NCI-H1694 (cell line): Measurements from ENCODE around the gene MTA1.

ENCODE experiments used
- DNase-seq: peaks from one replicate; lab custom pipeline; 2025; lab: John Stamatoyannopoulos, UW

Gene MTA1

GRCh38 chr14:105419195-105420091 is at the start of gene MTA1:
MTA1 (plus strand) TSS chr14:105419827; CDS start chr14:105420036, 209 bp downstream.
- DNase-seq = no peak

DNA sequence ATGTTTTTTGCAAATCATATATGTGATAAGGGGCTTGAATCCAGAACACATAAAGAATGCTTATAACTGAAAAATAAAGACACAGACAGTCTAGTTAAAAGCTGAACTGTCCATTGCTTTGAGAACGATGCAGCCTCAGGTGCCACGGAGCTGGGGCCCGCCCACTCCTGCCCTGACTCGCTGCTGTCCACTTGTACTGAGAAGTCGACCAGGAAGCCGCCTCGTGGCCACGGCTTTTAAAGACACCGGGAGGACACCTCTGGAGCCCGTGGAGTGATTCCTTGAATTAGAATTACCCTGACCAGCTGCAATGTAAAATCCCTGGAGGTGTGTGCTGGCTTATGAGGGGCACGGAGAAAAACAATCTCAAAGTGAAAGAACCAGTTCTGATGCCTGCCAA is 45.2 kb upstream of the MTA1 start:
- no peak for DNase-seq

DNA sequence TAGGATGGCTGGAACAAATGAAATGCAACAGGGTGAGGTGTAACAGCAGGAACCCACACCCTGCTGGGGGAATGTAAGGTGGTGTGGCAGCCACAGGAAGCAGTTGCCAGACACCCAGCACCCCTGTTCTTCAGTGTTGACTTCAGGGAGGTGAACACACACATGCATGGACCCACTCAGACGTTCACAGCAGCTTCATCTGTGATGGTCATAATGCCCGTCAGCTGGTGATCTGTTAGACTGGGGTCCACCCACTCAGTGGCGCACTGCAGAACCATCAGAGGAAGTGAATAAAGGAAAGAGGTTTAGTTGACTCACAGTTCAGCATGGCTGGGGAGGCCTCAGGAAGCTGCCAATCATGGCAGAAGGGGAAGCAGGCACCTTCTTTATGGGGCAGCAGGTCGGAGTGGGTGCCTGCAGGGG is 44.0 kb upstream of the MTA1 start:
- no peak for DNase-seq

DNA sequence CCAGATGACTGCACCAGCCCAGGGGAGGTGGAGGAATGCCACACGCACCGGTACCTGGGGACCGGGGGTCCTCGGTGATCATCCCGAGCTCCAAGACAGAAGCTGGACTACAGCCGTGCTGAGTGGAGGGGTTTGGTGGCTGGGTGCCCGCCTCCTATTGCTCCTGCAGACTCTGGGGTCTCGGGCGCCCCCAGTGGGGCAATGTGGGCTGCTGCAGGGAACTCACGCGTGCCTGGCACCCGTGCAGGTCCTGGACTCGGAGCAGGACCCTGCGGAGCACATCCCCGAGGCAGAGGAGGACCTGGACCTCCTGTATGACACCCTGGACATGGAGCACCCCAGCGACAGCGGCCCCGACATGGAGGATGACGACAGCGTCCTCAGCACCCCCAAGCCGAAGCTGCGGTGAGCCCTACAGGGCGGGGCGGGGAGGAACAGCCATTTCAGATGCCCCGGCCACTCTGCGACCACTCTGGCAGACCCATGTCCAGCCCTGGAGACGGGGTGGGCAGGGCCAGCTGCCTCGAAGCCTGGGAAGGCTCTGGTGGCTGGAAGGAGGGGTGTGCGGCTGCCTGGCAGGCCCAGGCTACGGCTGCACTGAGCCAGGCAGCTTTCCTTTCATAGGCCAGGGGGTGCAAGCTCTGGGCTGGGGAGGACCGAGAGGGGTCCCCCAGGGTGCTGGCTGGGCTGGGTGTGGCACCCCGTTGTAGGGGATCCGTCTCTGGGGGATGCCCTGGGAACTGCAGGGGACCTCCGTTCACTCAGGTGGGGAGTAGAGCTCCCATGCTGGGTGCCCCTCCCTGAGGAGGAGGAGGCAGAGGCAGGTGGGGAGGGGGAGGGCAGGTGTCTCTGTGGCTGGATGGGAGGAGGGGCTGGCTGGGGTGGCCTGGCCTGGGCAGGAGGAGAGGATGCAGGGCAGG is 42.8 kb upstream of the MTA1 start:
- DNase-seq = no peak

DNA sequence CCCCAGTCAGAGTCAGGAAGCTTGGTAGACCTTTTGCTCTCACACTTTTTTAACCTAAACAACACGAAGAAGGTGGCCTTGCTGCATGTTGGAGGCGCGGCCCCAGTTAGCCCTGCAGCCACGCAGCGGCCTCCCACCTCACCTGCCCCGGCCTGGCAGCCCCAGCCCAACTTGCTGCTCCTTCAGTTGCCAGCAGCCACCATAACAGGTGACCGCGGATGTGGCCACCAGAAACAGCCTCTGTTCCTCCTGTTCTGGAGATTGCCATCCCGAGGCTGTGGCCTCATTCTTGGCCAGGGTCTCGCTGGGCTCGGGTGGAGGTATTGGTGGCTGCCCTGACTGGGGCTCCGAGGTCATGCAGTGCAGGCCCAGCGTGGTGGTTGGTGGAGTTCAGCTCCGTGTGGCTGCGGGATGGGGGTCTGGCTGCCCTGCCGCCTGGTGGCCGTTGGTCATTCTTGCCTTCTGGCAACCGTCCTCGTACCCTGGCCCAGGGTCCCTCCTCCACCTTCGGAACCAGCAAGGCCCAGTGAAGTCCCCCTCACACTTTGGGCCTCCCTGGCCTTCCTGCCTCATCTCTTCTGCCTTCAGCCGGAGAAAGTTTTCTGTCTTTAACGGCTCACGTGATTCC is 42.0 kb upstream of the MTA1 start:
- no peak for DNase-seq

DNA sequence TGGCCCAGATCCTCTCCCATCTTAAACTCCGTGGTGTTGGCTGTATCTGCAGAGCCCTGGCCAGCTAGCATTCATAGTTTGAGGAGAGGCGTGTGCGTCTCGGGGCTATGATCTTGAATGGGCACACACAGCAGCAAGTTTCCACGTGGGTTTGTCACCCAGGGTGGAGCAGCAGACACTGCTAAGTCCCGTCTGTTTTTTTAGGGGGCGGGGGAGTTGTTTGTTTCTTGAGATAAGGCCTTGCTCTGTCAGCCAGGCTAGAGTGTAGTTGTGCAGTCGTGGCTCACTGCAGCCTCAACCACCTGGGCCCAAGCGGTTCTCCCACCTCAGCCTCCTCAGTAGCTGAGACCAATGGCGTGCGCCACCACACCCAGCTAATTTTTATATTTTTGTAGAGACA is 41.4 kb upstream of the MTA1 start:
- no peak for DNase-seq

DNA sequence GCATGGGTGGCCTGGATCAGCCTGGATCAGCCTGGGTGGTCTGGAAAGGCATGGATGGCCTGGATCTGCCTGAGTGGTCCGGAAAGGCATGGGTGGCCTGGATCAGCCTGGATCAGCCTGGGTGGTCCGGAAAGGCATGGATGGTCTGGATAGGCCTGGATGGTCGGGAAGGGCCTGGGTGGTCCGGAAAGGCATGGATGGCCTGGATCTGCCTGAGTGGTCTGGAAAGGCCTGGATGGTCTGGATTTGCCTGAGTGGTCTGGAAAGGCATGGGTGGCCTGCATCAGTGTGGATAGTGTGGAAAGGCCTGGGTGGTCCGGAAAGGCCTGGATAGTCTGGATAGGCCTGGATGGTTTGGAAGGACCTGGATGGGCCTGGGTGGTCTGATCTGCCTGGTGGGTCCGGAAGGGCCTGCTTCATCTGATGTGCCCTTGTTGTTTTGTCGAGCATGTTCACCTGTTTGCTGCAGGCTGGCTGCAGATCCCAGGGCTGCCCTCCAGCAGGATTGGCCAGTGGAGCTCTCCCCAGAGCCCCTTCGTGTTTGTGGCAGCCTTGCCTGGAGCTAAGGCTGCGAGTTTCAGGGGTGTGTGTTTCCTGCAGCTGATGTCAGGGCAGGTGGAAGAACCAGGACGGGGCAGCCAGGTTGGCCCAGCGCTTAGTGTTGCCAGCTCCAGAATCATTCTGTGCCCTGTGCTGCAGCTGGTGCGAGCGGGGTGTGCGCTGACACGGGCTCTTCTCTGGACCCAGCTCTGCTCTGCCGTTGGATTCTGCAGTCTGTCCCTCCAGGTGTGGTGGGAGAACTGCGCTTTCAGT is 40.5 kb upstream of the MTA1 start:
- DNase-seq = no peak

DNA sequence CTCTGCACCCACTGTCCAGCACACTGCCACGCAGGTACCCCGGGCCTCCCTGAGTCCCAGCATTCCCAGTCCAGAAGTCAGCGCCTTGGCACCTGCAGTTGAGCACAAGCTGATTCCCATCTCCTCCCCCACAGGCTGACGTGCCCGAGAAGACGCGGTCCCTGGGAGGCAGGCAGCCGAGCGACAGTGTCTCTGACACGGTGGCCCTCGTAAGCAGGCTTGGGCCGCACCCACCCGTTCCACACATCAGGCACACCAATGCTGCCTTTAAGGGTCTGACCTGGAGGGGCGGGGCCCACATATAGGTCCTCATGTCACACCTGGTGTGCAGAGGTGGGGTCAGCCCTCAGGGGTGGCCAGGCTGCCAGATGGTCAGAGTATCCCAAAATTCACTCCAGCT is 39.7 kb upstream of the MTA1 start:
- DNase-seq = no peak

DNA sequence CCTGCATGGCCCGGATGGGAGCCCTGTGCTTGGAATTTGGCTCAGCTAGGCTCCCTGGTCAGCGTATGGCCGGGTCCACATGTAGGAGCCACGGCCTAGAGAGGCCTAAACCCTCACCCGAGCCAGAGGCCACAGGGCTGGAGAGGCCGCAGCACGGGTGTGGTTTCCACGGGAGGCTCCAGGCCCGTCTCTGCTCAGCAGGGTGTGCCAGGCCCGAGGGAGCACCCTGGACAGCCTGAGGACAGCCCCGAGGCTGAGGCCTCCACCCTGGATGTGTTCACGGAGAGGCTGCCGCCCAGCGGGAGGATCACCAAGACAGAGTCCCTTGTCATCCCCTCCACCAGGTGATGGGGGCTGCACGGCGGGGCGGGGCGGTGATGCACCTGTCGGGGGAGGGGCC is 38.9 kb upstream of the MTA1 start:
- DNase-seq = no peak

GRCh38 chr14:105381446-105382342 is 37.9 kb upstream of the MTA1 start:
- DNase-seq = no peak

DNA sequence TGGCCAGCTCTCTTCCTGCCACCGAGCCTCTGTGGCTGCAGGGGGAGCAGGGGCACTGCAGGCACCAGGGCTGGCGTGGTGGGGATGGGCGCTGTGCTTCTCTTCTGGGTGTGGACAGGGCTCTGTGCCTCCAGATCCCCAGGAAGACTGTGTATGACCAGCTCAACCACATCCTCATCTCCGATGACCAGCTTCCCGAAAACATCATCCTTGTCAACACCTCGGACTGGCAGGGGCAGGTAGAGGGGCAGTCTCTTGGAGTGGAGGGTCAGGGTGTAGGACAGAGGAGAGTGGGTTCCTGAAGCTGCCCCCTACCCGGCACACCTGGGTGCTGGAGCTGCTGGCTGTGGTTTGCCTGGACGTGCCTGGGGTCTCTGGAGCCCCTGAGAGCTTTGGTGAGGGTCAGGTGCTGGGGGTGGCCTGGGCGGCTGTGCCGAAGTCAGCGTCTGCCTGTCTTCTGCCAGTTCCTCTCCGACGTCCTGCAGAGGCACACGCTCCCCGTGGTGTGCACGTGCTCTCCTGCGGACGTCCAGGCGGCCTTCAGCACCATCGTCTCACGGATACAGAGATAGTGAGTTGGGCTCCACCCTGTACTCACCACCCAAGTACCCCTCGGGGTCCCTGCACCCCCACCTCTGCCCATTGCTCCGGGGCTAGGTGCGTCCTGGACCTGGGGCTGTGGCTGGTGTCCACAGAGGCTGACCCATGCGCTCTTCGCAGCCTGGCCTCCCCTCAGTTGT is 37.1 kb upstream of the MTA1 start:
- no peak for DNase-seq

DNA sequence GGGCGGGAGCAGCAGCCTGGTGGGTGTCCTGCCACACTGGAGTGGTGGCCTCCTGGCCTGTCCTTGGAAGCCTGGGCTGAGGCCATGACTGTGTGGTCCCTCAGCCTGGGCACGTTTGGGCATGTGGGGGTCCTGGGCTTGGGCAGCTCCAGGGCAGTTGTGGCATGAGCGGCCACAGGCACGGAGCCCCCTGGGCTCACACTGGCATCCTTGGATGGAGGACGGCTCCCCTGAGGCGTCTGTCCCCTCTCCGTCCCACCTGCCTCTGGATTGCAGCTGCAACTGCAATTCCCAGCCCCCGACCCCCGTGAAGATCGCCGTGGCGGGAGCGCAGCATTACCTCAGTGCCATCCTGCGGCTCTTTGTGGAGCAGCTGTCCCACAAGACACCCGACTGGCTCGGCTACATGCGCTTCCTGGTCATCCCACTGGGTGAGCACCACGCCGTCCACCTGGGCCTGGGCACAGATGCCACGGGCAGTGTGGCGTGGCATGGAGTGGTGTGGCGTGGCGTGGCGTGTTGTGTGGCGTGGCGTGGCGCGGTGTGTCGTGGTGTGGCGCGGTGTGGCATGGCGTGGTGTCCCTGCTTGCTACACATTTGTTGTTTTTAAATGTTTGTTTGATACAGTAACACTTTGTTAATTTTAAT is 36.4 kb upstream of the MTA1 start:
- no peak for DNase-seq

DNA sequence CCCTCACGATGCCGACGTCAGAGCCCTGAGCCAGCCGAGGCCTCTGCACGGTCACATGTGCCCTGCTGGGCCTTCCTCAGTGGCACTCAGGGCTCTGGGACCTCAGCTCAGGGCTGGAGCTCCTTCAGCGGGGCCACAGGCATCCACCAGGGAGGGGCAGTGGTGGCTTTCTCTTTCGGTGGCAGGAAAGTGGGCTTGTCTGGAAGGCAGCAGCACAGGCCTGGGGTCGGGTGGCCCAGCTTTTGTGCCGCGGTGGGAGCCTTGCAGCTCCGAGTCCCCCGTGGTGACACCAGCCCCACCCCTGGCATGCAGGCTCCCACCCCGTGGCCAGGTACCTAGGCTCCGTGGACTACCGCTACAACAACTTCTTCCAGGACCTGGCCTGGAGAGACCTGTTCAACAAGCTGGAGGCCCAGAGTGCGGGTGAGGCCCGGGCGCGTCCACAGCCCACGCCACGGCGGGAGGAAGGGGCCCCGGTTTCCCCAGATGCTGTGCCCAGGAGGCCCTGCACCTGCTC is 35.5 kb upstream of the MTA1 start:
- DNase-seq = no peak

- no peak for DNase-seq
Measured at GRCh38 chr14:105384605-105385321, 34.9 kb upstream of the MTA1 start.

GRCh38 chr14:105385322-105385637 is 34.3 kb upstream of the MTA1 start:
- no peak for DNase-seq

GRCh38 chr14:105385698-105386365 is 33.8 kb upstream of the MTA1 start:
- DNase-seq = no peak

DNA sequence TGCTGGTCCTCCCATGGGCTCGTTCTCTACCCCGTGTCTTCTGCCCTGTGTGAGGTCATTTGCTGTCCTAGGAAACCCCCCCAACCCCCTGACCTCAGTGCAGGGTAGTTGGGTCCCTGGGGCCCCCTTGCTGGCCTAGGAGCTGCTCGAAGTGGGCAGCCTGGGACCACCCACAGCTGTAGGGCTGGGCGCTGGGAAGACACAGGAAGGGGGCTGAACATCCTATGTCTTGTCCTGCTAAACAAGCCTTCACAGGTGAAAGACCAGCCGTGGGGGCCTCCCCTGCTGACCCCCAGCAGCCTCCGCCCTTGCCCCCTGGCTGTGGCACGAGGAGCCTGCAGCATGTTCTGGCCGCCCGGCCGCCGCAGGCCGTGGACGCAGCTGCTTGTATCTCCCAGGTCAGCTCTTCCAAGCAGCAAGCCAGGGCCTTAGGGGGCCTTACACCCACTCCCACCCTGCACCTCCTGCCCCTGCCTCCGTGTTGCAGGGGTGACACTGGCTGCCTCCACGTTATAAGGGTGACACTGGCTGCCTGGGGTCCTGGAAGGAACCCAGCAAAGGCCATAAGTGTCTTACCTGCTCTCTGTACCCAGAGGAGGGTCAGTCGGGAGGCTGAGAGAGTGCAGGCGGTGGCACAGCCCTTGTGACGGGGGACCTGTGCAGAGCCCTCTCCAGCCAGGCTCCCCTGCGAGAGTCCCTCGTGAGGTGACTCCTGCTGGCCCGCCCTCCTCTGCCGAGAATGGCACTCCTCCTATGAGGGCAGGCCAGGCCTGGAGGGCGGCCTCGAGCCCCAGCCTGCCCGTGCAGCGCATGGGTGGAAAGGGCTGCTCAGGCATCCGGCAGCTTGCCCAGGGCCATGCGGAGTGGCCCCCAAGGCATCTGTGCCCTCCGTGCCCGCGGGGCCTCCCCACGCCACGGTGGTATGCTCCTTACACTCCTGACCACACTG is 32.8 kb upstream of the MTA1 start:
- no peak for DNase-seq
